ENCODE results near the gene TNK2.
"Not testable (repeated sequence)": the region's sequence is repeated elsewhere in the genome, so short reads cannot be mapped to it uniquely, and the experiment has no call there.

TNK2 gene

DNA sequence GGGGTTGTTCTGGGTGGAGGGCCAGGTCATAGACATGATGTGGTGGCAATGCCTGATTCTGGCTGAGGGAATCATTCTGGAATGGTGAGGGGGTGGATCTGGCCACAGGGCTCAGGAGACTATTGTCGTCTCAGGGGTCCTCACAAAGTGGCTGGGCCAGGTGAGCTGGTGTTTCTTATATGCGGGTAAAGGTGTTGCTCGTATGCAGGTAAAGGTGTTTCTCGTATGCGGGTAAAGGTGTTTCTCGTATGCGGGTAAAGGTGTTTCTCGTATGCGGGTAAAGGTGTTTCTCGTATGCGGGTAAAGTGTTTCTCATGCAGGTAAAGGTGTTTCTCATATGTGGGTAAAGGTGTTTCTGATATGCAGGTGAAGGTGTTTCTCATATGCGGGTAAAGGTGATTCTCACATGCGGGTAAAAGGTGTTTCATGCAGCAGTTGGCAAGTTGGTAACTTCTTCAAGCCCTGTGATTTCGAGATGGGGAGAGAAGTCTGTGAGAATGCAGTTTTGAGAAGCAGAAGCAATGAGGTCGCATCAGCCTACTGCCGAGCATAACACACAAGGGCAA is 86.1 kb downstream of the TNK2 start:
- no peak for DNase-seq (ENCODE audit: low read depth in 2 of 2)

DNA sequence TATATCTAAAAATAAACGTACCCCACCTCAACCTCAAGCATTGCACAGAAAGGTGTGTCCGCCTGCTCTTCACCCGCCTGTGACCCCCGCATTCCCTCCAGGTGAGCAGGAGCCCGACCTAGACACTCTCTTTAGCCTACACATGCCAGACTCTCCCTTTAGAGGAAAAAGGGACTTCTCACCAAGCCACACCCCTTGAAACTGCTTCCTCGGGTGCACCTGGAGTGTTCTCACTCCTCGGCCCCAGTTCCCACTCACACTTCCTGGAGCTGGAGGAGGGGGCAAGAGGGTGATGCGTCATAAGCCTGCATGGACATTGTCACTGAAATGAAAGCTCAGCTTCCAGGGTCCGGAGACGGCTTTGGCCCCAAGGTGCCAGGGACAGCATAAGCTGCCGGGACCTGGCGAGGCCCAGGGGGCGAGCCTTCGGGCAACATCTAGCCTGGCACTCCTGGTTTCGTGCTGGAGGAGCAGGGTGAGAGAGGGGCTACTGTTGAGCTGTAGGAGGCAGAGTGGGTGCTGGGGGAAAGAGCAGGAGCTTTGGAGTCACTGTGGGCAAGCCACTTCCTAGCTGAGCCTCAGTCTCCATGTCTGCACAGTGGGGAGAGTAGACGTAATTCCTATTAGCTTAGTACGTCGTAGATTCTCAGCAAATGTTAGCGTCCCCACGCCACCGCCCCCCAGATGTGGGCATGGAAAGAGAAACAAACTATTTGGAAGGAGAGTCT is 86.8 kb downstream of the TNK2 start:
- DNase-seq (ENCODE audit: low read depth in 2 of 2): no peak

DNA sequence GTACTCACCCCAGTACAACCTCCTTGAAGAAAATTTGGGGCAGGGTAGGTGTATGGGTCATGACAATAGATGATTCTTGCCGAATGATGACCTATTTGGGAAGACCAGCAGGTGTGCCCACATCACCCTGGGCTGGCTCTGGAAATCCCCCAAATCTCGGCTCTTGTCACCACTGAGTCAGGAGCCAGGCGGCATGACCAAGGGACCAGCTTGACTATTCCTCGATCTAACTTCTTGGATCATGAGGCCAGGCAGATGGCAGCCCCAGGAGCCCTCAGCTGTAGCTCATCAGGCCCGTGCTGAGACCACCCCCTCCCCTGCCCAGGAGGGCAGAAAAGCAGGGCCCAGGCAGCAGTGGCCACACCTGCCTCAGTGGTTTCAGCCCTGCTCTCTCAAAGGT is 87.5 kb downstream of the TNK2 start:
- no peak for DNase-seq (ENCODE audit: low read depth in 2 of 2)

DNA sequence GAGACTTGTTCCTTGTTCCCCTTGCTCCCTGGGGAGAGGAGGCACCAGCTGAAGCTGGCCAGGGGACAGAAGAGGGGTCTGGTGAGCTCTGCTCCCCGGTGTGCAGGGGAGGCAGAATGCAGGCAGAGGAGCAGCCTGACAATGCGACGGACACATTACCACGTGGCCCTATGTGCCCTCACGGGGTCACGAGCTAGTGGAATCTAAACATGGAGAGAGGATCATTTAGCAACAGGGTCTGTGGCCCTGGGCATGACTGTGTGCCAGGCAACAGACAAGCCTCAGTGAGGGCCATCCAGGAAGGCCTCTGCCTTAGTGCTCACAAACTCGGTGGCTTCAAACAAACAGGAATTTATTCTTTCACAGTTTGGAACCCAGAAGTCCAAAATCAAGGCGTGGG is 88.2 kb downstream of the TNK2 start:
- no peak for DNase-seq (ENCODE audit: low read depth in 2 of 2)

DNA sequence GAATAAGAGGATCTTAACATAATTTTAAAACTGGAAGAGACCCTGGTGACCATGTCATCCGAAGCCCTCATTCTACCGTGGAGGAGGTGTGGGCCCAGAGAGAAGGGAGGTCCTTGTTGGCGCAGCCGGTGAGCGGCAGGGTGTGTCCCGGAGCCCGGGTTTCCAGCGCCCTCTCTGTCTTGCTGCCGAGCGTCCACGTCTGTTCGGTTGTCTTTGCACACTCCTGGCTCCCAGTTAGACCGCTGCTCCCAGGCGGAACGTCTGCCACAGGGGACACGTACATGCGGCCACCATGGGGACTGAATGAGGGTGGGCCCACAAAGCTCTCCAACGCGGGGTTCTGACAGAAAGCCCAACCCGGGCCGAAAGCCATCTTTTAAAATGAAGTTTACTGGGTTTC is 90.0 kb downstream of the TNK2 start:
- no peak for DNase-seq (ENCODE audit: low read depth in 2 of 2)

DNA sequence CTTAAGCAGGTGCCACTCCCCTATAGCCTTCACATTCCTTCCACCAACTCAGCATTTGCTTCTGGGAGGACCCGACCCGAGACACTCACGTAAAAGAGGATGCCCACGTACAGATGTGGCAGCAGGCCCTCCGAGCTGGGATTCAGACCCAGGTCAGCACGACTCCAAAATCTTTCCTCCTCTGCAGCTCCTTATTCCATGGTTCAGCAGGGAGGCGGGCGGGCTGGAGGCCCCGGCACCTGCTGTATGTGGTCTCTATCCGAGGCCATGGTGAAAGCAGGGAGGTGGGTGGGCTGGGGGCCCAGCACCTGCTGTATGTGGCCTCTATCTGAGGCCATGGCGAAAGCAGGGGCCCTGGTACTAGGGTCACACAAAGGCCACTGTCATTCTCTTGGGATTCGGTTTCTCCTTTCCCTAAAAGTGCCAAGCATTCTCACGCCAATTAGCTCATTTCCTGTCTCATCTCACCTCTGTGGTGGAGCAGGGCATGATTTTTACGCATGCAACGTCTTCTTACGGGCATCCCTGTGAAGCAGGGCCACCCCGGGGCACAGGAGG is 90.7 kb downstream of the TNK2 start:
- no peak for DNase-seq (ENCODE audit: low read depth in 2 of 2)

DNA sequence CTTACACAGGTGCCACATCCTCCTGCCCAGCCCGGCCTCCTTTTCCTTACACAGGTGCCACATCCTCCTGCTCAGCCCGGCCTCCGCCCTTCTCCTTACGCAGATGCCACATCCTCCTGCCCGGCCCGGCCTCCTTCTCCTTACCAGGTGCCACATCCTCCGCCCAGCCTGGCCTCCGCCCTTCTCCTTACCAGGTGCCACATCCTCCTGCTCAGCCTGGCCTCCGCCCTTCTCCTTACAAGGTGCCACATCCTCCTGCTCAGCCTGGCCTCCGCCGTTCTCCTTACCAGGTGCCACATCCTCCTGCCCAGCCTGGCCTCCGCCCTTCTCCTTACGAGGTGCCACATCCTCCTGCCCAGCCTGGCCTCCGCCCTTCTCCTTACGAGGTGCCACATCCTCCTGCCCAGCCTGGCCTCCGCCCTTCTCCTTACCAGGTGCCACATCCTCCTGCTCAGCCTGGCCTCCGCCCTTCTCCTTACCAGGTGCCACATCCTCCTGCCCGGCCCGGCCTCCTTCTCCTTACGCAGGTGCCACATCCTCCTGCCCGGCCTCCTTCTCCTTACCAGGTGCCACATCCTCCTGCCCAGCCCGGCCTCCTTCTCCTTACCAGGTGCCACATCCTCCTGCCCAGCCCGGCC is 92.0 kb downstream of the TNK2 start:
- not testable (repeated sequence) for DNase-seq (ENCODE audit: low read depth in 2 of 2)

DNA sequence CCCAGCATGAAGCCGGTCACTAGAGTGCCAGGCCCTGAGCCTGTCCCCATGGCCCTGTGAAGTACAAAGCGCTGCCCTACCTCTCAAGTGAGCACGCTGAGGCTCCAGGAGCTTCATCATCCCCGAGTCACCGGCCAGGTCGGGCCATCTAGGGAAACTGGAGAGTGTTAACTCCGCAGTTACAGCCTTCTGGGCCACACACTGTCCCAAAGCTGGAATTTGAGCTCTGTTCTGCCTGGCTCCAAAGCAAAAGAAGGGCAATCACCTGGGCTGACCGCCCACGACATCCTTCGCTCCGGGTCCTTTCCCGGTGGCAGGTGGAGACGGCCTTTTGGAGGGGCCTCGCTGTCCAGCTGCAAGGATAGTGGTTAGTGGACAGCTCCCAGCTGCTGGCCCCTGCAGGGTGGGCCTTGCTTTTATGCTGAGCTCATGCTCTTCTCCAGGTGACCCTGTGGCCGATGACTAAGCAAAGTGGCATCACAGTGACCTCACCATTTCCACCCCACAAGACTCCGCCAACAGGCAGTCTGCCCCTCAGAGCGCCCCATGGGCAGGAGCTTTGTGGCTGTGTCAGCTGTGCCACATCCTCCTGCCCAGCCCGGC is 93.1 kb downstream of the TNK2 start:
- DNase-seq (ENCODE audit: low read depth in 2 of 2): no peak

DNA sequence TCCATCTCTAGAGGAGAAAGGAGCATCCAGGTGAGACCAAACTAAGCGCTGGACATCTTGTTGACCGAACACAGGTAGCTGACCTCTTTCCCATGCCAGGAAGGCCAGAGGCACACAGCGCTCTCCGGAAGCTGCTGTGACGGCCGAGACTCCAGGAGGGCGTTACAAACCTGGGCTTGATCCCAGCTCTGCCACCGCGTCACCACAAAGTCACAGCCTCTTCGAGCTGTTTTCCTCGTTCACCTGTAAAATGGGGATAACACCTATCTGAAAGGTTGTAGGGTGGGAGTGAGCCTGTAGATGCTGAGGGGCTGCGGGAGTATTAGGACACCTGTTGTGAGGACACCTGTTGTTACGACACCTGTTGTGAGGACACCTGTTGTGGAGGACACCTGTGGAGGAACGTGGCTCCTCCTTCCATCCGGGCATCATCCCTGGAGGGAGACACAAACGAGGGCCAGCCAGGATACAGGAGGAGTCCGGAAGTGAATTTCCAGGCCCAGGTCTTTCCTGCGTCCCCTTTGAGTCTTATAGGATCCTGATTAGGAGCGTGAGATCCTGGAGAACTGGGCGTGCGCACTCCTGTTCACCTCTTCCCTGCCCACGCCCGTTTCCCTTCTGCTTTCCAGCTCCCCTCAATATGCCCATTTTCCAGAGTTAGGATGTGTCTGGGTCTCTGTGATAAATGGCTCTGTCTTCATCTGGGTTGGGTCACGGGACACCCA is 94.3 kb downstream of the TNK2 start:
- no peak for DNase-seq (ENCODE audit: low read depth in 2 of 2)
